GM23338 (cell line): Measurements from ENCODE around the gene EEF2. TPM values are rescaled to one million over a fixed set of nuclear protein-coding genes. Genes with fewer than 3 reads are reported as not detected.
"Not testable (repeated sequence)": the region's sequence is repeated elsewhere in the genome, so short reads cannot be mapped to it uniquely, and the experiment has no call there.

Experiments
- ATAC-seq: fragments of 200-7000 bp; cut with Tn5 transposase; 3 replicates; pipeline ENCODE4 v1.9.1; 2020
- DNase-seq: peaks from one replicate; pipeline ENCODE4 v3.0.0-alpha.2; 2015; ENCODE audit warnings: low spot score
- H2AFZ ChIP-seq: fragments of 200-600 bp; sonication (generic); 2 replicates; pipeline ENCODE4 v1.8.0; 2016; ENCODE audit warnings: antibody characterized with exemption, mild to moderate bottlenecking, moderate library complexity
- H3F3A ChIP-seq: fragments of 200-600 bp; sonication (generic); replicated peaks from 2 replicates; pipeline ENCODE4 v1.8.0; 2017; ENCODE audit warnings: antibody characterized with exemption, mixed run types, low read depth
- H3K27ac ChIP-seq: fragments of 200-600 bp; sonication (generic); 2 replicates; pipeline ENCODE4 v1.6.1; 2016; ENCODE audit warnings: low read depth
- H3K27me3 ChIP-seq: fragments of 200-600 bp; sonication (generic); 2 replicates; pipeline ENCODE4 v1.8.0; 2016; ENCODE audit warnings: mild to moderate bottlenecking, mixed run types, moderate library complexity; ENCODE audit not compliant: insufficient read depth
- H3K36me3 ChIP-seq: fragments of 200-600 bp; sonication (generic); 2 replicates; pipeline ENCODE4 v1.8.0; 2016; ENCODE audit warnings: mild to moderate bottlenecking; ENCODE audit not compliant: insufficient read depth
- H3K4me1 ChIP-seq: fragments of 200-600 bp; sonication (generic); 2 replicates; pipeline ENCODE4 v1.8.0; 2016; ENCODE audit warnings: mild to moderate bottlenecking, moderate library complexity; ENCODE audit not compliant: insufficient read depth
- H3K4me2 ChIP-seq: fragments of 200-600 bp; sonication (generic); 2 replicates; pipeline ENCODE4 v1.7.1; 2017; ENCODE audit warnings: mixed run types
- H3K4me3 ChIP-seq: fragments of 200-600 bp; sonication (generic); 2 replicates; pipeline ENCODE4 v1.6.1; 2016; ENCODE audit warnings: mixed run types
- H3K79me2 ChIP-seq: fragments of 200-600 bp; sonication (generic); replicated peaks from 2 replicates; pipeline ENCODE4 v1.8.0; 2017; ENCODE audit warnings: mild to moderate bottlenecking; ENCODE audit not compliant: insufficient read depth
- H3K9me2 ChIP-seq: fragments of 200-600 bp; sonication (generic); 2 replicates; pipeline ENCODE4 v1.8.0; 2017; ENCODE audit not compliant: insufficient read depth
- H4K20me1 ChIP-seq: fragments of 200-600 bp; sonication (generic); replicated peaks from 2 replicates; pipeline ENCODE4 v1.8.0; 2017; ENCODE audit warnings: mild to moderate bottlenecking; ENCODE audit not compliant: insufficient read depth
- H3K27ac Mint-ChIP-seq: 2 replicates; pipeline ENCODE4 v1.8.0; 2020; ENCODE audit warnings: inconsistent platforms, mild to moderate bottlenecking, moderate library complexity, mixed read lengths
- H3K27me3 Mint-ChIP-seq: 3 replicates; pipeline ENCODE4 v1.8.0; 2022; ENCODE audit warnings: low read depth, mild to moderate bottlenecking, moderate library complexity, mixed read lengths, inconsistent platforms; ENCODE audit not compliant: insufficient read depth, poor library complexity
- H3K36me3 Mint-ChIP-seq: 3 replicates; pipeline ENCODE4 v1.8.0; 2021; ENCODE audit warnings: low read depth, mild to moderate bottlenecking, inconsistent platforms, moderate library complexity, mixed read lengths
- H3K4me1 Mint-ChIP-seq: 3 replicates; pipeline ENCODE4 v1.8.0; 2020; ENCODE audit warnings: mild to moderate bottlenecking, inconsistent platforms, mixed read lengths
- H3K4me3 Mint-ChIP-seq: 3 replicates; pipeline ENCODE4 v1.8.0; 2021; ENCODE audit warnings: moderate library complexity, mild to moderate bottlenecking, inconsistent platforms, mixed read lengths
- H3K9me3 Mint-ChIP-seq: 3 replicates; pipeline ENCODE4 v1.8.0; 2020; ENCODE audit warnings: moderate library complexity, mild to moderate bottlenecking, inconsistent platforms, mixed read lengths
- CREB1 ChIP-seq: fragments of 250-450 bp; sonication (Bioruptor Pico); IDR thresholded peaks from 2 replicates; pipeline ENCODE4 v1.5.0; 2020; ENCODE audit warnings: low read depth, mild to moderate bottlenecking, moderate library complexity
- ETS1 ChIP-seq: IDR thresholded peaks from 2 replicates; pipeline ENCODE4 v1.6.1; 2016; ENCODE audit warnings: antibody characterized with exemption
- EZH2 ChIP-seq: fragments of 200-600 bp; sonication (generic); IDR thresholded peaks from one replicate; pipeline ENCODE4 v1.8.0; 2017; ENCODE audit warnings: antibody characterized with exemption, mild to moderate bottlenecking, low read depth; ENCODE audit not compliant: unreplicated experiment
- NANOG ChIP-seq: IDR thresholded peaks from 2 replicates; pipeline ENCODE4 v1.6.1; 2016; ENCODE audit warnings: antibody characterized with exemption, borderline replicate concordance
- POLR2AphosphoS5 ChIP-seq: IDR thresholded peaks from 2 replicates; pipeline ENCODE4 v1.6.1; 2016; ENCODE audit warnings: antibody characterized with exemption, low read depth
- REST ChIP-seq: IDR thresholded peaks from one replicate; pipeline ENCODE4 v1.6.1; 2018; ENCODE audit warnings: antibody characterized with exemption; ENCODE audit not compliant: unreplicated experiment
- ZNF114 ChIP-seq: fragments of 250-450 bp; sonication (Bioruptor Pico); IDR thresholded peaks from 2 replicates; pipeline ENCODE4 v1.5.0; 2020; ENCODE audit warnings: mild to moderate bottlenecking, moderate library complexity
- polyA plus RNA-seq: library from polyadenylated mRNA; unstranded; fragments of >200 nt; fragmentation: Nextera tagmentation; extraction: Ambion mirVana; gene quantifications from 2 replicates; pipeline ENCODE4 v1.2.1, GENCODE V29; 2016
- total RNA-seq: library from RNA; depleted of rRNA; stranded (reverse); fragments of >200 nt; shearing (Covaris generic); gene quantifications from 2 replicates; pipeline ENCODE4 v1.2.3, GENCODE V29; 2014

EEF2 gene
- total and polyA plus RNA-seq, 2 experiments from 2014 or later = 772 to 2,987 TPM

- H3K36me3 ChIP-seq = peaks cover 3% of the 10 kb centered on the region; the same call in 1 of the 2 replicates
- TF ChIP-seq POLR2AphosphoS5 (no peak), ETS1 (no peak)
- H3K27me3 ChIP-seq = no peaks in the 10 kb centered on the region
- Mint-ChIP-seq H3K36me3 (peaks cover 9% of the 10 kb centered on the region), H3K9me3 (no peaks in the 10 kb centered on the region), H3K4me3 (no peak overlapping the region), H3K27me3 (peaks cover 12% of the 10 kb centered on the region), H3K27ac (no peak overlapping the region), H3K4me1 (peaks cover 17% of the 10 kb centered on the region)
- no peak overlapping the region for H3K27ac ChIP-seq
- H3K79me2 ChIP-seq = peaks cover 59% of the 10 kb centered on the region
- peaks cover 14% of the 10 kb centered on the region for H4K20me1 ChIP-seq
- H3K4me3 ChIP-seq = no peak overlapping the region
- ATAC-seq (no peak), DNase-seq (no peak)
- H3K4me1 ChIP-seq = peaks cover 14% of the 10 kb centered on the region; the same call in 1 of the 2 replicates
- no peak overlapping the region for H2AFZ ChIP-seq
- peaks cover 6% of the 10 kb centered on the region; the same call in 1 of the 2 replicates for H3F3A ChIP-seq
- no peaks in the 10 kb centered on the region for H3K9me2 ChIP-seq
- H3K4me2 ChIP-seq = no peak overlapping the region
These were observed 27.1 kb upstream of the EEF2 start for GRCh38 chr19:4012092-4012974.

- Histone ChIP-seq H3K4me1 (peaks cover 14% of the 10 kb centered on the region; the same call in 1 of the 2 replicates), H4K20me1 (peaks cover 14% of the 10 kb centered on the region), H3K79me2 (peaks cover 56% of the 10 kb centered on the region)
- H3K36me3 Mint-ChIP-seq, H3K27me3 ChIP-seq, H3K27ac Mint-ChIP-seq, H3F3A ChIP-seq, H3K27ac ChIP-seq, H3K4me3 ChIP-seq, H3K36me3 ChIP-seq, H2AFZ ChIP-seq, H3K9me3 Mint-ChIP-seq, H3K4me2 ChIP-seq, ATAC-seq, H3K4me3 Mint-ChIP-seq, H3K9me2 ChIP-seq, DNase-seq: not testable (repeated sequence)
- H3K27me3 Mint-ChIP-seq = peaks cover 12% of the 10 kb centered on the region
- peaks cover 17% of the 10 kb centered on the region for H3K4me1 Mint-ChIP-seq
These were observed 26.2 kb upstream of the EEF2 start for GRCh38 chr19:4011430-4011829.

- no peak for TF ChIP-seq ZNF114 (CRISPR knock-in tag)
- TF ChIP-seq CREB1 (CRISPR knock-in tag) = no peak
- no peak for TF ChIP-seq REST
- TF ChIP-seq POLR2AphosphoS5 = no peak
- TF ChIP-seq ETS1 = no peak
- TF ChIP-seq NANOG = no peak
- no peak for TF ChIP-seq EZH2
- H3K9me3 Mint-ChIP-seq = no peaks in the 10 kb centered on the region
- no peak overlapping the region for H2AFZ ChIP-seq
- H3K9me2 ChIP-seq = no peaks in the 10 kb centered on the region
- H3F3A ChIP-seq = peaks cover 6% of the 10 kb centered on the region; the same call in 1 of the 2 replicates
- peaks cover 12% of the 10 kb centered on the region for H3K27me3 Mint-ChIP-seq
- no peak overlapping the region for H3K27ac Mint-ChIP-seq
- H3K4me1 ChIP-seq = peaks cover 14% of the 10 kb centered on the region; the same call in 1 of the 2 replicates
- DNase-seq = no peak
- H3K4me3 ChIP-seq = no peak overlapping the region
- peaks cover 3% of the 10 kb centered on the region; the same call in 1 of the 2 replicates for H3K36me3 ChIP-seq
- H3K4me3 Mint-ChIP-seq = no peak overlapping the region
- no peak for ATAC-seq
- peaks cover 49% of the 10 kb centered on the region for H3K79me2 ChIP-seq
- H4K20me1 ChIP-seq = peaks cover 14% of the 10 kb centered on the region
- no peaks in the 10 kb centered on the region for H3K27me3 ChIP-seq
- H3K4me1 Mint-ChIP-seq = peaks cover 17% of the 10 kb centered on the region
- H3K27ac ChIP-seq = no peak overlapping the region
- H3K4me2 ChIP-seq = no peak overlapping the region
- peaks cover 9% of the 10 kb centered on the region for H3K36me3 Mint-ChIP-seq
These were observed 25.5 kb upstream of the EEF2 start for GRCh38 chr19:4010808-4011110.
